Measurements from ENCODE around the gene DISP1.

Gene DISP1

GRCh38 chr1:222791006-222791710 lies 23.7 kb upstream of the DISP1 start:
- TF ChIP-seq, protein P1, sequence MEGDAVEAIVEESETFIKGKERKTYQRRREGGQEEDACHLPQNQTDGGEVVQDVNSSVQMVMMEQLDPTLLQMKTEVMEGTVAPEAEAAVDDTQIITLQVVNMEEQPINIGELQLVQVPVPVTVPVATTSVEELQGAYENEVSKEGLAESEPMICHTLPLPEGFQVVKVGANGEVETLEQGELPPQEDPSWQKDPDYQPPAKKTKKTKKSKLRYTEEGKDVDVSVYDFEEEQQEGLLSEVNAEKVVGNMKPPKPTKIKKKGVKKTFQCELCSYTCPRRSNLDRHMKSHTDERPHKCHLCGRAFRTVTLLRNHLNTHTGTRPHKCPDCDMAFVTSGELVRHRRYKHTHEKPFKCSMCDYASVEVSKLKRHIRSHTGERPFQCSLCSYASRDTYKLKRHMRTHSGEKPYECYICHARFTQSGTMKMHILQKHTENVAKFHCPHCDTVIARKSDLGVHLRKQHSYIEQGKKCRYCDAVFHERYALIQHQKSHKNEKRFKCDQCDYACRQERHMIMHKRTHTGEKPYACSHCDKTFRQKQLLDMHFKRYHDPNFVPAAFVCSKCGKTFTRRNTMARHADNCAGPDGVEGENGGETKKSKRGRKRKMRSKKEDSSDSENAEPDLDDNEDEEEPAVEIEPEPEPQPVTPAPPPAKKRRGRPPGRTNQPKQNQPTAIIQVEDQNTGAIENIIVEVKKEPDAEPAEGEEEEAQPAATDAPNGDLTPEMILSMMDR (IDR thresholded peaks at IDR 0.05; ENCODE audit: low read depth, low read length, missing control alignments), result no peak
- DNase-seq (ENCODE audit: extremely low read depth, low read depth), result no peak
- no peak overlapping the region for H3K4me3 ChIP-seq (replicated peaks; ENCODE audit: low read depth, low read length)

- DNase-seq (ENCODE audit: extremely low read depth, low read depth), result no peak
- TF ChIP-seq, protein P1 (IDR thresholded peaks at IDR 0.05; ENCODE audit: low read depth, low read length, missing control alignments), result peak; percentile 42
- no peak overlapping the region for H3K4me3 ChIP-seq (replicated peaks; ENCODE audit: low read depth, low read length)
Observed at GRCh38 chr1:222792744-222793143, 22.1 kb upstream of the DISP1 start.

DNA sequence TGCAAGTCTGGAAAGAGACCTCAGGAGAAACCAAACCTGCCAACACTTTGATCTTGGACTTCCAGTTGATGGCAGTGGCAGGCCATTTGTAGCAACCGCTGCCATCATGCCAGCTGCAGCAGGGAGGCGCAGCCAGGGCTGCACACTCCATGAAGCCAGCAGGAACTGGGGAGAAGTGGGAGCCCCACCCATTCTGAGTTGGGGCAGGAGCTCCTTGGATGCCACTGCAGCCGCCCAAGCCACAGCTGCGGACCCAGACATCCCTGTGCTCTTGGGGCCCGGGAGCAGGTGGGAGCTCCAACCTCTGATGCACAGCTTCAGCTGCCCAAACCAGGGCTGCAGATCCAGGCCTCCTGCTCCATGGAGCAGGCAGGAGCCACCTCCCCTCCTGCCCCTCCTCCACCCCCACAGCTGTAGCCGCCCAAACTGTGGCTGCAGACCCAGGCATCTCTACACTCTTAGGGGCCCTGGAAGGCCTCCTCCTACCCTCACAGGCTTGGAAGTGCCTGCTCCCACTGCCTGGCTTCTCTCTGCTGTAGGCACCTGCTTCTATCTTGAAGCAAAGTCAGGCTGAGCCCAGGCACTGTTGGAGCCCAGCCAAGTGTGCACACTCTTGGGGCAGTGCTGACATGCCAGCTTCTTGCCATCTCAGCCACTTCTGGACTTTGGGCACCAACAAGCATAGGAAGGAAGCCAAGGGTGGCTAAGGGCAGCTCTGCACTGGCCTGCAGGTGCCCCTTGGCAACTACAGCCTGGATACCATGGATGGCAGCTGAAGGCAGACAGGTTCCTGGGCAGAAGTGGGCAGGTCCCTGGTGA lies 20.0 kb upstream of the DISP1 start:
- TF ChIP-seq, protein P1 (IDR thresholded peaks at IDR 0.05; ENCODE audit: low read depth, low read length, missing control alignments), result peak; percentile 12
- no peak for DNase-seq (ENCODE audit: extremely low read depth, low read depth)
- H3K4me3 ChIP-seq (replicated peaks; ENCODE audit: low read depth, low read length), result no peak overlapping the region

DNA sequence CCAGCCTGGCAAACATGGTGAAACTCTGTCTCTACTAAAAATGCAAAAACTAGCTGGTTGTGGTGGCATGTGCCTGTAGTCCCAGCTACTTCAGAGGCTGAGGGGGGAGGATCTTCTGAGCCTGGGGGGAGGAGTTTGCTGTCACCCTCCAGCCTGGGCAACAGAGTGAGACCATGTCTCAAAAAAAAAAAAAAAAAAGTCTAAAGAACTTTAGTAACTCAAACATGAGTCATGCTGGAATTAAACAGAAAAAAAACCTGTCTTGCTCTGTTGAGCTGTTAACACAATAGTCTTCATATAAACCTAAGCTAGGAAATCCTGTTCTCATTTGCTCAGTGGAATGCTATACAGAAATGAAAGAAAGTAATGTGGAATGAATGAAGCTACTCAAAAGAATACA lies 16.7 kb upstream of the DISP1 start:
- DNase-seq (ENCODE audit: extremely low read depth, low read depth), result no peak
- TF ChIP-seq, protein P1 (IDR thresholded peaks at IDR 0.05; ENCODE audit: low read depth, low read length, missing control alignments), result no peak
- H3K4me3 ChIP-seq (replicated peaks; ENCODE audit: low read depth, low read length), result no peak overlapping the region

DNA sequence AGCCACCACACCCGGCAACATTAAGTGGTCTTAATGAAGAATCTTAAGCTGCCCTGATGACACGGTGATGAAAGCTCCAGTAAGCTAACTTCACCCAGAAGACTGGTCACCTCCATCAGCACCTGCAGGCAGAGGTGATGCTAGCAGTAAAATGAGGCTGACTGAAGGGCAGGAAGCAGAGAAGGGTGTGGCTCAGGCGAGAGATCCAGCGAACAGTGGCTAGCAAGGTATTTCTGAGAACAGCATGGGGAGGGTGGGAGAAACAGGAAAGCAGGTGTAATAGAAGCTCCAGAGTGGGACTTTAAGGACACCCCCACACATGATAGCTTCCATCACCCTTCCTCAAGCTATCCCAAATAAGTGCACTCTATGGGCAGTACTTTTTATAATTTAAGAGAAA lies 15.9 kb upstream of the DISP1 start:
- TF ChIP-seq, protein P1 (IDR thresholded peaks at IDR 0.05; ENCODE audit: low read depth, low read length, missing control alignments), result no peak
- no peak for DNase-seq (ENCODE audit: extremely low read depth, low read depth)

GRCh38 chr1:222801067-222801466 lies 13.8 kb upstream of the DISP1 start:
- DNase-seq (ENCODE audit: extremely low read depth, low read depth), result no peak
- no peak overlapping the region for H3K4me3 ChIP-seq (replicated peaks; ENCODE audit: low read depth, low read length)
- TF ChIP-seq, protein P1 (IDR thresholded peaks at IDR 0.05; ENCODE audit: low read depth, low read length, missing control alignments), result no peak

More for the DNA sequence above, 15.9 kb upstream of the DISP1 start:
- H3K4me3 ChIP-seq (replicated peaks; ENCODE audit: low read depth, low read length), result no peak overlapping the region
